Right cardiac atrium (tissue), 5 donors: ENCODE measurements around the gene TIMM50. TPM values are rescaled to one million over a fixed set of nuclear protein-coding genes. Genes with fewer than 3 reads are reported as not detected.

Source experiments
- ATAC-seq, 2 donors: fragments of 200-7000 bp; cut with Tn5 transposase; one replicate each; pipeline versions ENCODE4 v1.8.0 to v1.9.1; 2020; ENCODE audit warnings: moderate library complexity in 2 of 2, mild to moderate bottlenecking in 1 of 2
- DNase-seq, 3 donors: peaks; one replicate each; pipeline ENCODE4 v3.0.0-alpha.2; 2020
- H3K27ac ChIP-seq: one replicate; pipeline ENCODE4 v1.5.1; 2013; ENCODE audit warnings: mild to moderate bottlenecking, low read length, control low read depth, moderate library complexity
- H3K27me3 ChIP-seq: one replicate; pipeline ENCODE4 v1.6.1; 2013; ENCODE audit not compliant: control insufficient read depth, insufficient read depth
- H3K4me1 ChIP-seq: one replicate; pipeline ENCODE4 v1.6.1; 2013; ENCODE audit warnings: low read length; ENCODE audit not compliant: control insufficient read depth, insufficient read depth
- H3K4me3 ChIP-seq: one replicate; pipeline ENCODE4 v1.5.1; 2013; ENCODE audit warnings: low read length, control low read depth
- H3K9me3 ChIP-seq: one replicate; pipeline ENCODE4 v1.6.1; 2013; ENCODE audit warnings: low read length; ENCODE audit not compliant: control insufficient read depth
- WGBS: extraction: QIAGEN DNeasy Blood & Tissue Kit; methylation state at CpG from one replicate; pipeline ENCODE4 v1.1.7; 2013; 5-methylcytosine and 5-hydroxymethylcytosine counted together
- intact Hi-C, 4 donors: fragments of 100-400 bp; cut with DNase I; formaldehyde crosslinking; loops; one replicate each; pipeline versions ENCODE4 v1.11.0 to v1.14.0; 2022 to 2023
- polyA plus RNA-seq: library from polyadenylated mRNA; stranded (reverse); fragments of 200-250 nt; gene quantifications from one replicate; pipeline ENCODE4 v1.2.3, GENCODE V29; 2013
- total RNA-seq, 4 donors: library from RNA; stranded (reverse); fragmentation: NEBNext Ultra II Directional; extraction: Animal tissue kit (Norgen Biotek cat#: 25700); gene quantifications; one replicate each; pipeline ENCODE4 v1.2.1, GENCODE V29; 2021
- donor health status: healthy with polysubstance abuse.
- donor health status: DM: no; HTN: yes; CAD: no.
- donor health status: DM: no; HTN: no; CAD: no.
- donor health status: DM: no; HTN: yes; CAD: no; lungs with severe emphysema.
- donor health status: DM: yes; HTN: yes; CAD: no.

TIMM50 gene
- total and polyA plus RNA-seq, 5 donors = 54.1 to 73.7 (median 62.0) TPM

GRCh38 chr19:39500543-39500942 lies 19.9 kb downstream of the TIMM50 start:
- H3K4me3 ChIP-seq = no peak overlapping the region
- no peaks in the 10 kb centered on the region for H3K4me1 ChIP-seq
- H3K9me3 ChIP-seq = no peaks in the 10 kb centered on the region
- no peak overlapping the region for H3K27ac ChIP-seq
- no peaks in the 10 kb centered on the region for H3K27me3 ChIP-seq
- ATAC-seq (no peak), DNase-seq (no peak)
- 21% methylated on average over 4 of the region's 4 CpGs for WGBS
- intact Hi-C loops = no loop called here

- intact Hi-C loops = no loop called here
- Histone ChIP-seq H3K4me1 (no peaks in the 10 kb centered on the region), H3K27ac (no peak overlapping the region), H3K27me3 (no peaks in the 10 kb centered on the region), H3K4me3 (no peak overlapping the region), H3K9me3 (no peaks in the 10 kb centered on the region)
- 76% methylated on average over 5 of the region's 5 CpGs for WGBS
- no peak for ATAC-seq
- DNase-seq = no peak
These were observed 20.7 kb downstream of the TIMM50 start for GRCh38 chr19:39501340-39501739.

DNA sequence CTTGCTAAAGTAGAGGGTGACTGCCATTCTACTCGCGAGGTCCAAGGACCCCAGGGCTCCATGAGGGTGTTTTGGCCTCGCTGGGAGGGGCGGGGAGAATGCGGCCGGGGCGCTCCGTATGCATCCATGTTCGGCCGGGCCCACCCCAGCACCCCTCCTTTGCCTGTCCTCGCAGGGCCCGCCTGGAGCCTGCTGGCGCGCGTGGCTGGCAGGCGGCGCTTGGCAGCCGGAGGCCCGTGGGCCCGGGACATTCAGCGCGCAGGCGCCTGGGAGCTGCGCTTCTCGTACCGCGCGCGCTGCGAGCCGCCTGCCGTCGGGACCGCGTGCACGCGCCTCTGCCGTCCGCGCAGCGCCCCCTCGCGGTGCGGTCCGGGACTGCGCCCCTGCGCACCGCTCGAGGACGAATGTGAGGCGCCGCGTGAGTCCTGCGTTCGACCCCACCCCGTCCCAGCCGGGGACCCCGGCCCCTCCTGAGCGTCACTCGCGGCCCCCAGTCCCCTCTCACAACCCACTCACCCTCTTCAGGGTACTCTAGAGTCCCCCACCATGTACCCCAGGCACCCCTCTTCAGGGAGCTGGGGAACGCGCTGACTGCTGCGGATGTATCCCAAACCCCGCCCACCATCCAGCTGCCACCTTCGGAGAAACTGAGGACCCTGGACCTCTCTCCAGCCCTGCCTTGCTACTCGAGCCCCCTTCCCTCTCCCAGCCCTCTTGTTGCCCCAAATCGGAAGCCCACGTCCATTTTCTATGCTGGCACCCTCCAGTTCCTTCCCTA lies 22.2 kb downstream of the TIMM50 start:
- peak; percentile 68 to 83 (median 83) for DNase-seq
- no peak overlapping the region for H3K4me3 ChIP-seq
- 12% methylated on average over 69 of the region's 69 CpGs for WGBS
- ATAC-seq = peak; percentile 55 to 76
- H3K9me3 ChIP-seq = no peaks in the 10 kb centered on the region
- intact Hi-C loops = no loop called here
- H3K27me3 ChIP-seq = no peaks in the 10 kb centered on the region
- H3K4me1 ChIP-seq = peaks cover 2% of the 10 kb centered on the region
- H3K27ac ChIP-seq = no peak overlapping the region

DNA sequence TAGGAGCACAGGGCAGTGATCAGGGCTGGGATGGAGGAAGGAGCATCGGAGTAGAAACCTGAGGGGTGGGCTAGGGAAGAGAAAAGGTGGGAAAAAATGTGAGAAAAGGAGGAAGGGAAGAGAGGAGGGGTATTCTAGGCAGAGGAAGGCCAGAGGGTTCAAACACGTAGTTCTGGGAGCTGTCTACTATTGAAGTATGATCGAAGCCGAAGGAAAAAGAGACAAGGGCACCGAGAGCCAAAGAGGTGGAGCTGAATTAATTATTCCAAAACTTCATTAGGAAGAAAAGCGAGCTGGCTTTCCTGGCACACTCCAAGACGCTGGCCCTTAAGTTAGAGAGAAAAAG lies 25.9 kb downstream of the TIMM50 start:
- peak overlapping the region; percentile 40 for H3K4me3 ChIP-seq
- 53% methylated on average over 7 of the region's 7 CpGs for WGBS
- DNase-seq (no peak), ATAC-seq (no peak)
- H3K9me3 ChIP-seq = no peaks in the 10 kb centered on the region
- no peak overlapping the region for H3K27ac ChIP-seq
- peaks cover 2% of the 10 kb centered on the region for H3K4me1 ChIP-seq
- intact Hi-C loops = no loop called here
- H3K27me3 ChIP-seq = no peaks in the 10 kb centered on the region

DNA sequence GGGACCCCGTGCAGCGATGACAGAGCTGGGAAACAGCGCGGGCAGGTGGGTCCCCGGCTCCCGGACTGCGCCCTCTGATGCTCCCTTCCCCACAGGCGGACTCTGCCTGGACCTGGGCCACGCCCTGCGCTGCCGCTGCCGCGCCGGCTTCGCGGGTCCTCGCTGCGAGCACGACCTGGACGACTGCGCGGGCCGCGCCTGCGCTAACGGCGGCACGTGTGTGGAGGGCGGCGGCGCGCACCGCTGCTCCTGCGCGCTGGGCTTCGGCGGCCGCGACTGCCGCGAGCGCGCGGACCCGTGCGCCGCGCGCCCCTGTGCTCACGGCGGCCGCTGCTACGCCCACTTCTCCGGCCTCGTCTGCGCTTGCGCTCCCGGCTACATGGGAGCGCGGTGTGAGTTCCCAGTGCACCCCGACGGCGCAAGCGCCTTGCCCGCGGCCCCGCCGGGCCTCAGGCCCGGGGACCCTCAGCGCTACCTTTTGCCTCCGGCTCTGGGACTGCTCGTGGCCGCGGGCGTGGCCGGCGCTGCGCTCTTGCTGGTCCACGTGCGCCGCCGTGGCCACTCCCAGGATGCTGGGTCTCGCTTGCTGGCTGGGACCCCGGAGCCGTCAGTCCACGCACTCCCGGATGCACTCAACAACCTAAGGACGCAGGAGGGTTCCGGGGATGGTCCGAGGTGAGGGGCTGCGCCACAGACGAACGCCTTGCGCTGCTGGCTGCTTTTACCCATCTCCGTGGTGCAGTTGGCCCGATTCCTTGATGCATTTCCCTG lies 26.5 kb downstream of the TIMM50 start:
- ATAC-seq (peak; percentile 44 to 57), DNase-seq (peak; percentile 29 to 65 (median 63))
- intact Hi-C loops = no loop called here
- H3K4me3 ChIP-seq = peak overlapping the region; percentile 40
- H3K4me1 ChIP-seq = peaks cover 2% of the 10 kb centered on the region
- no peak overlapping the region for H3K27ac ChIP-seq
- H3K9me3 ChIP-seq = no peaks in the 10 kb centered on the region
- H3K27me3 ChIP-seq = no peaks in the 10 kb centered on the region
- 3% methylated on average over 96 of the region's 96 CpGs for WGBS

GRCh38 chr19:39507715-39508364 lies 27.2 kb downstream of the TIMM50 start:
- Histone ChIP-seq H3K27ac (no peak overlapping the region), H3K9me3 (no peaks in the 10 kb centered on the region), H3K4me1 (peaks cover 2% of the 10 kb centered on the region), H3K4me3 (no peak overlapping the region), H3K27me3 (no peaks in the 10 kb centered on the region)
- 44% methylated on average over 24 of the region's 24 CpGs for WGBS
- intact Hi-C loops = no loop called here
- ATAC-seq (no peak), DNase-seq (peak in 1 of 3 donors; percentile 12)

DNA sequence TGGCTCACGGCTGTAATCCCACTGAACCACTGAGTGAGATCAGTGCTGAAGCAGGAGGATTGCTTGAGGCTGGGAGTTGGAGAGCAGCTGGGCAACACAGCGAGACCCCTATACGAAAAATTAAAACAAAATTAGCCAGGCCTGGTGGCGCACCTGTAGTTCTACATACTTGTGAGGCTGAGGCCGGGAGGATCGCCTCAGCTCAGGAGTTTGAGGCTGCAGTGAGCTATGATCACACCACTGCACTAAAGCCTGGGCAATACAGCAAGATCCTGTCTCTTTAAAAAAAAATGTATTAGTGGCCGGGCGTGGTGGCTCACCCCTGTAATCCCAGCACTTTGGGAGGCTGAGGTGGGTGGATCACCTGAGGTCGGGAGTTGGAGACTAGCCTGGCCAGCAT lies 28.0 kb downstream of the TIMM50 start:
- ATAC-seq (no peak), DNase-seq (no peak)
- H3K27ac ChIP-seq = no peak overlapping the region
- H3K9me3 ChIP-seq = no peaks in the 10 kb centered on the region
- no peak overlapping the region for H3K4me3 ChIP-seq
- 88% methylated on average over 9 of the region's 9 CpGs for WGBS
- no peaks in the 10 kb centered on the region for H3K27me3 ChIP-seq
- H3K4me1 ChIP-seq = peaks cover 2% of the 10 kb centered on the region
- intact Hi-C loops = no loop called here

GRCh38 chr19:39509233-39509632 lies 28.6 kb downstream of the TIMM50 start:
- H3K27ac ChIP-seq = no peak overlapping the region
- H3K4me3 ChIP-seq = no peak overlapping the region
- H3K27me3 ChIP-seq = no peaks in the 10 kb centered on the region
- peaks cover 2% of the 10 kb centered on the region for H3K4me1 ChIP-seq
- no peak for DNase-seq
- H3K9me3 ChIP-seq = no peaks in the 10 kb centered on the region
- intact Hi-C loops = no loop called here
- ATAC-seq = no peak
- 66% methylated on average over 2 of the region's 2 CpGs for WGBS

- H3K4me1 ChIP-seq = no peaks in the 10 kb centered on the region
- H3K9me3 ChIP-seq = no peaks in the 10 kb centered on the region
- WGBS = 47% methylated on average over 2 of the region's 2 CpGs
- intact Hi-C loops = no loop called here
- no peak for ATAC-seq
- no peak for DNase-seq
- no peak overlapping the region for H3K27ac ChIP-seq
- no peak overlapping the region for H3K4me3 ChIP-seq
- no peaks in the 10 kb centered on the region for H3K27me3 ChIP-seq
These were observed 32.4 kb downstream of the TIMM50 start for GRCh38 chr19:39512988-39513387.

GRCh38 chr19:39514840-39515550 lies 34.4 kb downstream of the TIMM50 start, which contains the start of gene SELENOV:
SELENOV (plus strand) TSS chr19:39515139; CDS start chr19:39515213, 74 bp downstream.
- no peak within 1 kb of the TSS for H3K27ac ChIP-seq
- DNase-seq = peak in 1 of 3 donors; percentile 63
- no peaks in the 10 kb centered on the region for H3K27me3 ChIP-seq
- H3K4me1 ChIP-seq = no peaks in the 10 kb centered on the region
- peak; percentile 52 to 56 for ATAC-seq
- WGBS = under 1% methylated on average over 56 of the region's 56 CpGs
- no peaks in the 10 kb centered on the region for H3K9me3 ChIP-seq
- H3K4me3 ChIP-seq = peak within 1 kb of the TSS; percentile 14
- intact Hi-C loops = no loop called here
